SK-N-SH treated with all-trans-retinoic acid at 6 μM for 48 hours (cell line): ENCODE results near the gene VRK3.

Source experiments
- RARB ChIP-seq: fragments of 250-450 bp; sonication (Bioruptor Pico); IDR thresholded peaks from 2 replicates; pipeline ENCODE4 v1.8.0; 2021; ENCODE audit warnings: mild to moderate bottlenecking, moderate library complexity
- TCF4 ChIP-seq: fragments of 250-450 bp; sonication (Bioruptor Pico); IDR thresholded peaks from 2 replicates; pipeline ENCODE4 v1.8.0; 2021; ENCODE audit warnings: mild to moderate bottlenecking, moderate library complexity, borderline replicate concordance
- TSHZ2 ChIP-seq: fragments of 250-450 bp; sonication (Bioruptor Pico); IDR thresholded peaks from 2 replicates; pipeline ENCODE4 v1.5.0; 2020; ENCODE audit warnings: mild to moderate bottlenecking, moderate library complexity
- ZNF8 ChIP-seq: fragments of 450-650 bp; formaldehyde crosslinking; IDR thresholded peaks from 2 replicates; pipeline ENCODE4 v1.5.0; 2020; ENCODE audit warnings: mild to moderate bottlenecking, moderate library complexity

DNA sequence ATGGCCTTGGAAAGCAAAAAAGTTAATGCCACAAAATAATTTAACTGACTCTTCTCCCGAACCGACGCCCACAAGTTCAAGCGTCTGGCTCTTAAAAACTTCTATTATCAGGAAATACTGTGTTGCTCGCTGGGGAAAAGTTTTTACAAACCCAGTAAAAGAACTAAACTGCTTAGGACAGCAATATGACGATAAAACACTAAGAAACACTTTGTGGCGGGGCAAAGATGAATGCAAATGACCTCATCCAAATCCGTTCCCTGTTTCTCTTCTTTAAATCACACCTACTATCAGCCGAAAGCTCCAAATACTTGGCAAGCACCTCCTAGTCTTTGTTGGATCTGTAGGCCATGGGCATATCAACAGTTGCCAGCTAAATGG lies 69.1 kb downstream of the VRK3 start:
- TF ChIP-seq TCF4 (no peak), RARB (no peak), TSHZ2 (CRISPR knock-in tag) (no peak), ZNF8 (CRISPR knock-in tag) (no peak)
